GM12878 (cell line): ENCODE measurements around the gene PID1. TPM values are rescaled to one million over a fixed set of nuclear protein-coding genes. Genes with fewer than 3 reads are reported as not detected.

ENCODE experiments used
- ATAC-seq: fragments of 200-7000 bp; cut with Tn5 transposase; 3 replicates; pipeline ENCODE4 v1.9.1; 2020; ENCODE audit warnings: mild to moderate bottlenecking, moderate library complexity
- BruUV-seq: library from RNA; stranded (reverse); fragments of 400-500 nt; replicated peaks from 2 replicates; lab custom pipeline; 2021; lab: Mats Ljungman, UMichigan
- CTCF ChIA-PET: fragments of 300-600 bp; sonication (Branson Sonifier 250); formaldehyde crosslinking; extraction: SDS; loops from one replicate; lab custom pipeline; 2021; ENCODE audit warnings: inconsistent platforms; lab: Yijun Ruan, JAX
- POLR2A ChIA-PET: fragments of 350-600 bp; formaldehyde crosslinking; extraction: SDS; loops from one replicate; lab custom pipeline; 2021; ENCODE audit warnings: inconsistent platforms; lab: Charles Lee
- RAD21 ChIA-PET: fragments of 300-600 bp; sonication (Branson Sonifier 250); formaldehyde crosslinking; loops from one replicate; lab custom pipeline; 2023; ENCODE audit warnings: antibody characterized with exemption; ENCODE audit not compliant: unreplicated experiment; lab: Charles Lee
- SMC1A ChIA-PET: fragments of 300-600 bp; sonication (Branson Sonifier 250); formaldehyde crosslinking; loops from one replicate; lab custom pipeline; 2023; ENCODE audit not compliant: unreplicated experiment, uncharacterized antibody; lab: Charles Lee
- DNase-seq: peaks from one replicate; pipeline ENCODE4 v3.0.0-alpha.2; 2011; ENCODE audit warnings: low read depth, low spot score
- FAIRE-seq: peaks from 3 replicates; lab custom pipeline; 2011; peaks lifted over from hg19 to GRCh38; lab: Jason Lieb, UNC
- H2AFZ ChIP-seq: 2 replicates; pipeline ENCODE4 v1.6.0; 2011; ENCODE audit warnings: low read depth, low read length, control low read depth; ENCODE audit not compliant: control insufficient read depth
- H3K27ac ChIP-seq: 2 replicates; pipeline ENCODE4 v1.5.1; 2011; ENCODE audit warnings: control low read depth; ENCODE audit not compliant: control insufficient read depth, insufficient read depth
- H3K27me3 ChIP-seq, 2 experiments: replicated peaks in 1 of 2; 2 replicates each; pipeline versions ENCODE4 v1.6.0 to v1.6.1; 2011; ENCODE audit warnings: low read length in 1 of 2; ENCODE audit not compliant: control insufficient read depth in 2 of 2, insufficient read depth in 2 of 2
- H3K36me3 ChIP-seq, 2 experiments: 2 replicates each; pipeline ENCODE4 v1.5.1; 2011; ENCODE audit warnings: low read length in 1 of 2; ENCODE audit not compliant: control insufficient read depth in 2 of 2, insufficient read depth in 2 of 2
- H3K4me1 ChIP-seq: 2 replicates; pipeline ENCODE4 v1.6.1; 2011; ENCODE audit warnings: mild to moderate bottlenecking, low read length, moderate library complexity, mixed read lengths; ENCODE audit not compliant: control insufficient read depth, insufficient read depth
- H3K4me2 ChIP-seq: 2 replicates; pipeline ENCODE4 v1.6.0; 2011; ENCODE audit warnings: control low read depth; ENCODE audit not compliant: control insufficient read depth, insufficient read depth
- H3K4me3 ChIP-seq: fragments of 200-600 bp; sonication (generic); 2 replicates; pipeline ENCODE4 v1.5.1; 2016
- H3K79me2 ChIP-seq: 2 replicates; pipeline ENCODE4 v1.6.0; 2011; ENCODE audit warnings: low read length; ENCODE audit not compliant: control insufficient read depth, insufficient read depth
- H3K9ac ChIP-seq: 2 replicates; pipeline ENCODE4 v1.8.0; 2011; ENCODE audit warnings: low read length, control low read depth, mixed read lengths; ENCODE audit not compliant: control insufficient read depth, insufficient read depth
- H3K9me3 ChIP-seq: replicated peaks from 3 replicates; pipeline ENCODE4 v1.5.1; 2011; ENCODE audit warnings: mild to moderate bottlenecking, low read length; ENCODE audit not compliant: control insufficient read depth, insufficient read depth
- H4K20me1 ChIP-seq: 2 replicates; pipeline ENCODE4 v1.6.0; 2011; ENCODE audit not compliant: control insufficient read depth, insufficient read depth
- ATF7 ChIP-seq: fragments of 450-650 bp; IDR thresholded peaks from 2 replicates; pipeline ENCODE4 v1.6.1; 2016; ENCODE audit warnings: low read depth, mild to moderate bottlenecking
- NR2F1 ChIP-seq: fragments of 450-650 bp; conservative IDR thresholded peaks from 2 replicates; pipeline ENCODE4 v1.6.1; 2017; ENCODE audit warnings: mild to moderate bottlenecking
- POU2F2 ChIP-seq: IDR thresholded peaks from 3 replicates; pipeline ENCODE4 v1.6.1; 2011; ENCODE audit warnings: low read depth, mild to moderate bottlenecking, low read length, borderline replicate concordance
- TBL1XR1 ChIP-seq: IDR thresholded peaks from 2 replicates; pipeline ENCODE4 v1.6.1; 2012; ENCODE audit warnings: low read depth, low read length, improper control_type of control experiment
- WGBS: methylation state at CpG from one replicate; pipeline ENCODE4 v1.1.6; 2016; ENCODE audit warnings: low lambda C conversion rate; ENCODE audit not compliant: insufficient replicate concordance, insufficient coverage; ENCODE audit errors: missing lambda C conversion rate; 5-methylcytosine and 5-hydroxymethylcytosine counted together
- in situ Hi-C: fragments of 300-500 bp; cut with MboI; formaldehyde crosslinking; loops from 9 replicates; pipeline ENCODE4 v1.14.3; 2018; ENCODE audit warnings: mixed read lengths
- intact Hi-C: fragments of 100-400 bp; cut with micrococcal nuclease; formaldehyde crosslinking; loops from one replicate; pipeline ENCODE4 v1.14.2; 2022; ENCODE audit not compliant: unreplicated experiment
- polyA plus RNA-seq, 11 experiments: library from polyadenylated mRNA; depleted of rRNA in 4 of 11; unstranded in 6 of 11; stranded (reverse) in 5 of 11; fragments of >200 nt; fragmentation: Nextera tagmentation in 4 of 11; fragmentation: Illumina TruSeq in 1 of 11; extraction: Ambion mirVana in 4 of 11; extraction: Trizol in 1 of 11; gene quantifications; 1 replicate in 1 of 11; 2 replicates in 10 of 11; pipeline versions ENCODE4 v1.2.1 to v1.2.3, GENCODE V29; 2011 to 2016; ENCODE audit warnings: inconsistent platforms in 2 of 11, missing spikeins in 2 of 11, low read depth in 1 of 11
- total RNA-seq, 4 experiments: library from RNA; depleted of rRNA in 3 of 4; stranded (reverse); fragments of >200 nt in 3 of 4; fragmentation: Illumina TruSeq in 1 of 4; extraction: Trizol in 1 of 4; gene quantifications; 2 replicates each; pipeline versions ENCODE4 v1.2.1 to v1.2.3, GENCODE V29; 2013 to 2021
- TF ChIP-seq, protein P1 (sequence below): IDR thresholded peaks from 2 replicates; pipeline ENCODE4 v1.6.1; 2012; ENCODE audit warnings: low read depth, low read length, improper control_type of control experiment
- TF ChIP-seq, protein P2 (sequence below): fragments of 450-650 bp; formaldehyde crosslinking; IDR thresholded peaks from 2 replicates; pipeline ENCODE4 v1.4.0; 2020; ENCODE audit warnings: mild to moderate bottlenecking, moderate library complexity
- TF ChIP-seq, protein P3 (sequence below): fragments of 450-650 bp; IDR thresholded peaks from 2 replicates; pipeline ENCODE4 v1.6.1; 2017; ENCODE audit warnings: low read depth, mild to moderate bottlenecking, moderate library complexity

PID1 gene
- total and polyA plus RNA-seq, 10 of the 15 experiments (the other 5 are each of a cell fraction or from before 2014, with no cell fraction given) = not detected

DNA sequence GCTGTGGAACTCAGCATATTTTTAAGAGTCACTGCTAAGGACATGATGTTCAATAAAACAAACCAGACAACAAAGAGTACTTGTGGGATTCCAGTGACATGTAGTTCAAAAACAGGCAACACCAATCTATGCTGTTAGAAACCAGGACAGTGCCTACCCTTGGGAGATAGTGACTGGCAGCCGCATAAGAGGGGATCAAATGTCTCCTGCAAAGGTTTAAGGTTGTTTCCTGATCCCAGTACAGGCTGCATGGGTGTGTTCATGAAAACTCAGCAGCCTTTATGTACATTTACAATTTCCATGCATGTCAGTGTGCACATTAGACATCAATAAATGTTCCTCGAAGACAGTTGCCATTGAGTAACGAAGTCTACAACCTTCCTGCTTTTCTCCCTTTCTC, 183.8 kb downstream of the PID1 start:
- H3K36me3 ChIP-seq = no peaks in the 10 kb centered on the region
- in situ Hi-C loops (no loop called here), intact Hi-C loops (no loop called here)
- WGBS = 2% methylated on average over 3 of the region's 3 CpGs
- TF ChIP-seq ATF7 = no peak
- TF ChIP-seq, protein P1, sequence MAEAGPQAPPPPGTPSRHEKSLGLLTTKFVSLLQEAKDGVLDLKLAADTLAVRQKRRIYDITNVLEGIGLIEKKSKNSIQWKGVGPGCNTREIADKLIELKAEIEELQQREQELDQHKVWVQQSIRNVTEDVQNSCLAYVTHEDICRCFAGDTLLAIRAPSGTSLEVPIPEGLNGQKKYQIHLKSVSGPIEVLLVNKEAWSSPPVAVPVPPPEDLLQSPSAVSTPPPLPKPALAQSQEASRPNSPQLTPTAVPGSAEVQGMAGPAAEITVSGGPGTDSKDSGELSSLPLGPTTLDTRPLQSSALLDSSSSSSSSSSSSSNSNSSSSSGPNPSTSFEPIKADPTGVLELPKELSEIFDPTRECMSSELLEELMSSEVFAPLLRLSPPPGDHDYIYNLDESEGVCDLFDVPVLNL = no peak
- TF ChIP-seq, protein P2, sequence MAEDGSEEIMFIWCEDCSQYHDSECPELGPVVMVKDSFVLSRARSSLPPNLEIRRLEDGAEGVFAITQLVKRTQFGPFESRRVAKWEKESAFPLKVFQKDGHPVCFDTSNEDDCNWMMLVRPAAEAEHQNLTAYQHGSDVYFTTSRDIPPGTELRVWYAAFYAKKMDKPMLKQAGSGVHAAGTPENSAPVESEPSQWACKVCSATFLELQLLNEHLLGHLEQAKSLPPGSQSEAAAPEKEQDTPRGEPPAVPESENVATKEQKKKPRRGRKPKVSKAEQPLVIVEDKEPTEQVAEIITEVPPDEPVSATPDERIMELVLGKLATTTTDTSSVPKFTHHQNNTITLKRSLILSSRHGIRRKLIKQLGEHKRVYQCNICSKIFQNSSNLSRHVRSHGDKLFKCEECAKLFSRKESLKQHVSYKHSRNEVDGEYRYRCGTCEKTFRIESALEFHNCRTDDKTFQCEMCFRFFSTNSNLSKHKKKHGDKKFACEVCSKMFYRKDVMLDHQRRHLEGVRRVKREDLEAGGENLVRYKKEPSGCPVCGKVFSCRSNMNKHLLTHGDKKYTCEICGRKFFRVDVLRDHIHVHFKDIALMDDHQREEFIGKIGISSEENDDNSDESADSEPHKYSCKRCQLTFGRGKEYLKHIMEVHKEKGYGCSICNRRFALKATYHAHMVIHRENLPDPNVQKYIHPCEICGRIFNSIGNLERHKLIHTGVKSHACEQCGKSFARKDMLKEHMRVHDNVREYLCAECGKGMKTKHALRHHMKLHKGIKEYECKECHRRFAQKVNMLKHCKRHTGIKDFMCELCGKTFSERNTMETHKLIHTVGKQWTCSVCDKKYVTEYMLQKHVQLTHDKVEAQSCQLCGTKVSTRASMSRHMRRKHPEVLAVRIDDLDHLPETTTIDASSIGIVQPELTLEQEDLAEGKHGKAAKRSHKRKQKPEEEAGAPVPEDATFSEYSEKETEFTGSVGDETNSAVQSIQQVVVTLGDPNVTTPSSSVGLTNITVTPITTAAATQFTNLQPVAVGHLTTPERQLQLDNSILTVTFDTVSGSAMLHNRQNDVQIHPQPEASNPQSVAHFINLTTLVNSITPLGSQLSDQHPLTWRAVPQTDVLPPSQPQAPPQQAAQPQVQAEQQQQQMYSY (CRISPR knock-in tag) = no peak
- no peak for TF ChIP-seq TBL1XR1
- TF ChIP-seq POU2F2 = no peak
- TF ChIP-seq, protein P3, sequence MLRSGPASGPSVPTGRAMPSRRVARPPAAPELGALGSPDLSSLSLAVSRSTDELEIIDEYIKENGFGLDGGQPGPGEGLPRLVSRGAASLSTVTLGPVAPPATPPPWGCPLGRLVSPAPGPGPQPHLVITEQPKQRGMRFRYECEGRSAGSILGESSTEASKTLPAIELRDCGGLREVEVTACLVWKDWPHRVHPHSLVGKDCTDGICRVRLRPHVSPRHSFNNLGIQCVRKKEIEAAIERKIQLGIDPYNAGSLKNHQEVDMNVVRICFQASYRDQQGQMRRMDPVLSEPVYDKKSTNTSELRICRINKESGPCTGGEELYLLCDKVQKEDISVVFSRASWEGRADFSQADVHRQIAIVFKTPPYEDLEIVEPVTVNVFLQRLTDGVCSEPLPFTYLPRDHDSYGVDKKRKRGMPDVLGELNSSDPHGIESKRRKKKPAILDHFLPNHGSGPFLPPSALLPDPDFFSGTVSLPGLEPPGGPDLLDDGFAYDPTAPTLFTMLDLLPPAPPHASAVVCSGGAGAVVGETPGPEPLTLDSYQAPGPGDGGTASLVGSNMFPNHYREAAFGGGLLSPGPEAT = no peak
- TF ChIP-seq NR2F1 = no peak
- SMC1A ChIA-PET = no interaction called here
- POLR2A ChIA-PET = no interaction called here
- CTCF ChIA-PET = no interaction called here
- H3K9ac ChIP-seq = no peak overlapping the region
- RAD21 ChIA-PET = no interaction called here
- no peaks in the 10 kb centered on the region for H3K79me2 ChIP-seq
- H2AFZ ChIP-seq = no peak overlapping the region
- H4K20me1 ChIP-seq = no peaks in the 10 kb centered on the region
- BruUV-seq = no TSS peak
- FAIRE-seq (no peak), ATAC-seq (no peak), DNase-seq (no peak)
- no peak overlapping the region for H3K27ac ChIP-seq
- H3K4me3 ChIP-seq = no peak overlapping the region
- no peak overlapping the region for H3K4me2 ChIP-seq
- no peaks in the 10 kb centered on the region for H3K27me3 ChIP-seq
- H3K9me3 ChIP-seq = no peaks in the 10 kb centered on the region
- no peaks in the 10 kb centered on the region for H3K4me1 ChIP-seq
